HG03095 (cell line): Measurements from ENCODE around the gene SIN3B.

Source experiments
- ATAC-seq: cut with Tn5 transposase; IDR thresholded peaks from one replicate; pipeline ENCODE4 v1.9.1; 2021; ENCODE audit warnings: moderate library complexity; ENCODE audit not compliant: unreplicated experiment

SIN3B gene

GRCh38 chr19:16889366-16889882 lies 60.2 kb downstream of the SIN3B start:
- no peak for ATAC-seq

- no peak for ATAC-seq
Observed at GRCh38 chr19:16889883-16890460, 60.8 kb downstream of the SIN3B start.

GRCh38 chr19:16890461-16891184 lies 61.4 kb downstream of the SIN3B start:
- ATAC-seq: no peak

- ATAC-seq: no peak
Observed at GRCh38 chr19:16891696-16892382, 62.6 kb downstream of the SIN3B start.

GRCh38 chr19:16892436-16892835 lies 63.2 kb downstream of the SIN3B start:
- ATAC-seq: no peak

- ATAC-seq: no peak
Observed at GRCh38 chr19:16892868-16893685, 63.9 kb downstream of the SIN3B start.

GRCh38 chr19:16893686-16893989 lies 64.4 kb downstream of the SIN3B start:
- no peak for ATAC-seq

GRCh38 chr19:16894080-16894479 lies 64.9 kb downstream of the SIN3B start:
- no peak for ATAC-seq

- no peak for ATAC-seq
Observed at GRCh38 chr19:16895467-16896145, 66.4 kb downstream of the SIN3B start.

GRCh38 chr19:16896146-16897028 lies 67.2 kb downstream of the SIN3B start:
- ATAC-seq: no peak

GRCh38 chr19:16897029-16897855 lies 68.0 kb downstream of the SIN3B start:
- ATAC-seq: no peak

GRCh38 chr19:16897856-16898161 lies 68.6 kb downstream of the SIN3B start:
- no peak for ATAC-seq

- no peak for ATAC-seq
Observed at GRCh38 chr19:16898361-16899015, 69.3 kb downstream of the SIN3B start.

GRCh38 chr19:16899566-16900075 lies 70.4 kb downstream of the SIN3B start:
- no peak for ATAC-seq

- ATAC-seq: no peak
Observed at GRCh38 chr19:16901491-16902175, 72.4 kb downstream of the SIN3B start.

GRCh38 chr19:16902545-16902944 lies 73.3 kb downstream of the SIN3B start:
- no peak for ATAC-seq

- no peak for ATAC-seq
Observed at GRCh38 chr19:16903347-16903746, 74.1 kb downstream of the SIN3B start.

- no peak for ATAC-seq
Observed at GRCh38 chr19:16904599-16904998, 75.4 kb downstream of the SIN3B start.
